ENCODE measurements around the gene FGF12. TPM values are rescaled to one million over a fixed set of nuclear protein-coding genes. Genes with fewer than 3 reads are reported as not detected.

The FGF12 gene
- polyA plus RNA-seq, 1 of the 3 experiments (the other 2 are of a cell fraction): 0.30 TPM

DNA sequence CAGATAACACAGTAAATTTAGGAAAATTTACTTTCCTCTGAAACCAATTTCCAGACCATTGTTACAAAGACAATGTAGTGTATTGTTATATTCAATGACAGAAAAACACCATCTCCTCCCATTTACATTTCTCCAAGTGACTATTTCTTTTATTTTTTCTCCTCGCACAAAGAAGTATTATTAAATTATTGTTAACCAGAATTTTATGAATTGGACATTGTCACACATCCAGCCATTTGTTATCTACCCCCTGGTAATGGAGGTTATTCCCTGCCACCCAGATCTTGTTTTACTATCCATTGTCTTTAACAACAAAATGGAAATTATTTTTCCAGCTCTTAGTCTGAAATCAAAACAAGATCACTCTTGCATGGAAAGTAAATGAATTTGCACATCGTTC, 511.3 kb downstream of the FGF12 start:
- H2AFZ ChIP-seq (ENCODE audit: low read depth): no peak overlapping the region
- H3K79me2 ChIP-seq (ENCODE audit: insufficient read depth): no peaks in the 10 kb centered on the region
- no peaks in the 10 kb centered on the region for H3K9me3 ChIP-seq
- TF ChIP-seq CHD2 (IDR thresholded peaks at IDR 0.05; ENCODE audit: low read length, partially characterized antibody) (no peak), NRF1 (IDR thresholded peaks at IDR 0.05; ENCODE audit: low read depth, low read length) (no peak), MEF2A (IDR thresholded peaks at IDR 0.05; ENCODE audit: borderline replicate concordance, low read depth) (no peak), NFIC (IDR thresholded peaks at IDR 0.05; ENCODE audit: borderline replicate concordance) (no peak), FOSL2 (IDR thresholded peaks at IDR 0.05; ENCODE audit: borderline replicate concordance, low read depth) (no peak), SIN3A (IDR thresholded peaks at IDR 0.05; ENCODE audit: borderline replicate concordance, low read depth, low read length) (no peak), ELF1 (IDR thresholded peaks at IDR 0.05) (no peak), SMC3 (IDR thresholded peaks at IDR 0.05; ENCODE audit: low read depth, low read length) (no peak), YY1 (IDR thresholded peaks at IDR 0.05; ENCODE audit: low read depth) (no peak), FOXJ3 (CRISPR knock-in tag; IDR thresholded peaks at IDR 0.05) (no peak), RAD21 (IDR thresholded peaks at IDR 0.05; ENCODE audit: low read length) (no peak), EP300 (IDR thresholded peaks at IDR 0.05; ENCODE audit: borderline replicate concordance in 1 of 2, low read depth in 1 of 2, low read length in 1 of 2) (no peak), JUND (IDR thresholded peaks at IDR 0.05) (no peak), POLR2AphosphoS5 (IDR thresholded peaks at IDR 0.05; ENCODE audit: low read depth, low read length) (no peak), RCOR1 (IDR thresholded peaks at IDR 0.05; ENCODE audit: low read length) (no peak), TCF12 (IDR thresholded peaks at IDR 0.05) (no peak), MAX (IDR thresholded peaks at IDR 0.05; ENCODE audit: low read depth) (no peak), MXI1 (IDR thresholded peaks at IDR 0.05; ENCODE audit: low read depth, low read length) (no peak)
- TF ChIP-seq, protein P1, sequence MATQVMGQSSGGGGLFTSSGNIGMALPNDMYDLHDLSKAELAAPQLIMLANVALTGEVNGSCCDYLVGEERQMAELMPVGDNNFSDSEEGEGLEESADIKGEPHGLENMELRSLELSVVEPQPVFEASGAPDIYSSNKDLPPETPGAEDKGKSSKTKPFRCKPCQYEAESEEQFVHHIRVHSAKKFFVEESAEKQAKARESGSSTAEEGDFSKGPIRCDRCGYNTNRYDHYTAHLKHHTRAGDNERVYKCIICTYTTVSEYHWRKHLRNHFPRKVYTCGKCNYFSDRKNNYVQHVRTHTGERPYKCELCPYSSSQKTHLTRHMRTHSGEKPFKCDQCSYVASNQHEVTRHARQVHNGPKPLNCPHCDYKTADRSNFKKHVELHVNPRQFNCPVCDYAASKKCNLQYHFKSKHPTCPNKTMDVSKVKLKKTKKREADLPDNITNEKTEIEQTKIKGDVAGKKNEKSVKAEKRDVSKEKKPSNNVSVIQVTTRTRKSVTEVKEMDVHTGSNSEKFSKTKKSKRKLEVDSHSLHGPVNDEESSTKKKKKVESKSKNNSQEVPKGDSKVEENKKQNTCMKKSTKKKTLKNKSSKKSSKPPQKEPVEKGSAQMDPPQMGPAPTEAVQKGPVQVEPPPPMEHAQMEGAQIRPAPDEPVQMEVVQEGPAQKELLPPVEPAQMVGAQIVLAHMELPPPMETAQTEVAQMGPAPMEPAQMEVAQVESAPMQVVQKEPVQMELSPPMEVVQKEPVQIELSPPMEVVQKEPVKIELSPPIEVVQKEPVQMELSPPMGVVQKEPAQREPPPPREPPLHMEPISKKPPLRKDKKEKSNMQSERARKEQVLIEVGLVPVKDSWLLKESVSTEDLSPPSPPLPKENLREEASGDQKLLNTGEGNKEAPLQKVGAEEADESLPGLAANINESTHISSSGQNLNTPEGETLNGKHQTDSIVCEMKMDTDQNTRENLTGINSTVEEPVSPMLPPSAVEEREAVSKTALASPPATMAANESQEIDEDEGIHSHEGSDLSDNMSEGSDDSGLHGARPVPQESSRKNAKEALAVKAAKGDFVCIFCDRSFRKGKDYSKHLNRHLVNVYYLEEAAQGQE (IDR thresholded peaks at IDR 0.05; ENCODE audit: low read depth, low read length): no peak
- TF ChIP-seq, protein P2, sequence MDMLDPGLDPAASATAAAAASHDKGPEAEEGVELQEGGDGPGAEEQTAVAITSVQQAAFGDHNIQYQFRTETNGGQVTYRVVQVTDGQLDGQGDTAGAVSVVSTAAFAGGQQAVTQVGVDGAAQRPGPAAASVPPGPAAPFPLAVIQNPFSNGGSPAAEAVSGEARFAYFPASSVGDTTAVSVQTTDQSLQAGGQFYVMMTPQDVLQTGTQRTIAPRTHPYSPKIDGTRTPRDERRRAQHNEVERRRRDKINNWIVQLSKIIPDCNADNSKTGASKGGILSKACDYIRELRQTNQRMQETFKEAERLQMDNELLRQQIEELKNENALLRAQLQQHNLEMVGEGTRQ (IDR thresholded peaks at IDR 0.05; ENCODE audit: borderline replicate concordance, low read depth, low read length): no peak
- H3K4me2 ChIP-seq: no peak overlapping the region
- CTCF ChIA-PET: interaction anchor here (1.0 to 1.3 kb wide), 3 partner anchors 27 to 228 kb away, joined by 3 to 5 read pairs (median 3); no protein-coding TSS in a partner anchor
- H3K9ac ChIP-seq: no peak overlapping the region
- no peaks in the 10 kb centered on the region for H3K36me3 ChIP-seq (replicated peaks in 1 of 2; ENCODE audit: control insufficient read depth in 1 of 2, insufficient read depth in 2 of 2, low read length in 1 of 2)
- no peaks in the 10 kb centered on the region for H4K20me1 ChIP-seq (ENCODE audit: insufficient read depth)
- WGBS (ENCODE audit: low lambda C conversion rate): 5% methylated on average over 2 of the region's 2 CpGs
- no peak overlapping the region for H3K27ac ChIP-seq (ENCODE audit: low read depth in 2 of 2, low read length in 1 of 2)
- no peaks in the 10 kb centered on the region for H3K9me2 ChIP-seq
- no peaks in the 10 kb centered on the region for H3F3A ChIP-seq (replicated peaks; ENCODE audit: insufficient read depth)
- no peak for DNase-seq
- peaks cover 0 to 8% of the 10 kb centered on the region in 2 experiments; a peak in 1 of 4 replicates for H3K4me1 ChIP-seq (ENCODE audit: control insufficient read depth in 1 of 2, insufficient read depth in 2 of 2, low read depth in 1 of 2, low read length in 1 of 2)
- H3K4me3 ChIP-seq (ENCODE audit: low read depth in 2 of 2, low read length in 1 of 2): no peak overlapping the region
- POLR2A ChIA-PET: no interaction called here
- H3K27me3 ChIP-seq (ENCODE audit: insufficient read depth): no peaks in the 10 kb centered on the region; the same call in 1 of the 2 replicates
